GM19238 (cell line): ENCODE results near the gene ANXA7.
"Not testable (repeated sequence)": the region's sequence is repeated elsewhere in the genome, so short reads cannot be mapped to it uniquely, and the experiment has no call there.

Experiments used
- DNase-seq: peaks from one replicate; pipeline ENCODE4 v3.0.0; 2011; ENCODE audit warnings: low spot score; ENCODE audit not compliant: insufficient read length

The ANXA7 gene

GRCh38 chr10:73408061-73408460 lies 5.8 kb downstream of the ANXA7 start:
- DNase-seq = no peak

- DNase-seq = no peak
Measured at GRCh38 chr10:73407495-73407894, 6.4 kb downstream of the ANXA7 start.

- no peak for DNase-seq
Measured at GRCh38 chr10:73406846-73407245, 7.0 kb downstream of the ANXA7 start.

DNA sequence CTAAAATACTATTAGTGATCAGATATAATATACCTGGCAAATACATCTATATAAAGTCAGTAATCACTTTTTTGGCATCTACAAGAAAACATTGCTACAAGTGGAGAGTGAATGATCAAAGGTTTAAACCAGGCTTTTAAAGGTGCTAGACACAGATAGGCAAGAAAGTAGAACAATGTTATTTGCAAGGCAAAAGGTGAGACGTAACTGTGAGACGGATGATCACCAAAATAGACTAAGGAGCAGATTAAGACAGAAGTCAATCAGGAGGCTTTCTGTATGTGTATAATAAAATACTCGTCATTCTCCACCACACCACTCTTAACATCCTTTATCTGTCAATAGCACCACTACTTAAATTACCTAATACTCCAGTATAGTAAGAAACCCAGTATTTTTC lies 8.3 kb downstream of the ANXA7 start:
- DNase-seq = no peak

- DNase-seq = no peak
Measured at GRCh38 chr10:73404690-73405089, 9.2 kb downstream of the ANXA7 start.

DNA sequence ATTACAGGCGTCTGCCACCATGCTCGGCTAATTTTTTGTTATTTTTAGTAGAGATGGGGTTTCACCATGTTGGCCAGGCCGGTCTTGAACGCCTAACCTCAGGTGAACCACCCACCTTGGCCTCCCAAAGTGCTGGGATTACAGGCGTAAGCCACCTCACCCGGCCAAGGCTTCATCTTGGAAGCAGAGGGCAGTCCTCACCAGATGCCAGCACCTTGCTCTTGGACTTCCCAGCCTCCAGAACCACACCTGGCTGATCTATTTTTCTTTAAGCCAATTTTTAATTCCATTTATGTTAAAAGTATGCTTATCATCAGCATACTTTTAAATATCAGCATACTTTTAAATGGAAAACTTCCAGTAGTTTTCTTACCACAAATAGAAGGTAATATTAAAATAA lies 12.2 kb downstream of the ANXA7 start:
- no peak for DNase-seq

DNA sequence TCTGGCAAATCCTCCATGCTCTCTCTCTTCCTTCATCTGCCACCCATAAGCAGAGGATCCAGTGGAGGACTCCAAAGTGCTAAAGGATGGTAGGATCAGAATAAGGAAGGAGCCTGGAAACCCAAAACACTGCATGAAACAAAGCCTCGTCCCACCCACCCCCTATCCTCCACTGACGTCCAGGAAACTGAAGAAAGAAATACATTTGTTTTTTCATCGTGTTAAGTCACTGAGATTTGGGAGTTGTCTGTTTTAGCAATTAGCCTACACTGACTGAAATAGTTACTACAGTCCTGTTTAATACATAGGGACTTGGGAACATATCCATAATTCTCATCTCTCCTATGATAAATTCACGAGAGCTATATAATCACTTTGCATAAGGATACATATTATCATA lies 14.8 kb downstream of the ANXA7 start:
- DNase-seq = no peak

GRCh38 chr10:73398024-73398423 lies 15.8 kb downstream of the ANXA7 start:
- DNase-seq = no peak

- DNase-seq = not testable (repeated sequence)
Measured at GRCh38 chr10:73394325-73394724, 19.5 kb downstream of the ANXA7 start.

GRCh38 chr10:73388228-73388627 lies 25.6 kb downstream of the ANXA7 start:
- DNase-seq = no peak

- DNase-seq = no peak
Measured at GRCh38 chr10:73386583-73386982, 27.3 kb downstream of the ANXA7 start.

- no peak for DNase-seq
Measured at GRCh38 chr10:73379064-73379748, 34.7 kb downstream of the ANXA7 start.

- DNase-seq = no peak
Measured at GRCh38 chr10:73376679-73377078, 37.2 kb downstream of the ANXA7 start.

- DNase-seq = no peak
Measured at GRCh38 chr10:73368238-73368637, 45.6 kb downstream of the ANXA7 start.

DNA sequence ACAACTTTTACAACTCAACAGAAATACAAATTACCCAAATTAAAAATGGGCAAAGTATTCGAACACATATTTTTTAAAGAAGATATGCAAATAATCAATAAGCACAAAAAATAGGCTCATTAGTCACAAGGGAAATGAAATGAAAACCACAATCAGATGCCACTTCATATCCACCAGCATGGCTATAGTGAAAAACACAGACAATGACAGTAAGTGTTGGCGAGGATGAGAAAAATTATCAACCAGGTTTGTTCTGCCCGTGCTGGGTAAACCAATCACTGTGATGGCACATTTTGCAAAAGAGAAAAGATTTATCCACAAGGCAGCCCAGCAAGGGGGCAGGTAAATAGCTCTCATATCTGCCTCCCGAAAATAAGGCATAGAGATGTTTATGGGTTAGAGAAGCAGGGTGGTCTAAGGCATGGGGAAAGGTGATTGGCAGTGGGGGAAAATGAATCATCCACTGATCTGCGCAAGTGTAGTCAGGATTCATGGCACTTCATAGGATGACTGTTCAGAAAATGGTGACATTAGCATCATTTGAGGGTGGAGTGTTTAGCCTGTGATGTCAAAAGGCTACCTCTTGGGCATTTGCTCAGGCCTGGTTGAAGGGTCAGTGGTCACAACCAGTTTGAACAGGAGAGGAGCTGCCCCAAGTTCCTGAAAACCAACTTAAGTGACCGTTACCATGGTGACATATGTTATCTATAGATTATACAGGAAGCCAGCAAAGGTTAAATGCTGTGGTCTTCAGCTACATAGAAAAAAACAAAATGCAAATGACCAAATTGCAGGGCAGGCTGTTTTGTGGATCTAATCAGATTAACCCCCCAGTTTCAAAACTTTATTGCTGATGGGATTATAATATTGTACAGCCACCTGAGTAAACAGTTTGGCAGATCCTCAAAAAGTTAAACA lies 47.2 kb downstream of the ANXA7 start:
- no peak for DNase-seq

DNA sequence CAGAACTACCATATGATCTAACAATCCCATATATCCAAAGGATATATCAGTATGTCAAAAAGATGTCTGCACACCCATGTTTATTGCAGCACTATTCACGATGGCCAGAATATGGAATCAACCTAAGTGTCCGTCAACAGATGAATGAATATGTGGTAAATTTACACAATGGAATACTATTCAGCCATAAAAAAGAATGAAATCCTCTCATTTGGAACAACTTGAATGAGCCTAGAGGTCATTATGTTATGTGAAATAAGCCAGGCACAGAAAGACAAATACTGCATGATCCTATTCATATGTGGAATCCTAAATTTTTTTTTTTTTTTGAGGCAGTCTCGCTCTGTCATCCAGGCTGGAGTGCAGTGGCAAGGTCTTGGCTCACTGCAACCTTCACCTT lies 48.9 kb downstream of the ANXA7 start:
- no peak for DNase-seq

- DNase-seq = no peak
Measured at GRCh38 chr10:73359492-73359891, 54.4 kb downstream of the ANXA7 start.

DNA sequence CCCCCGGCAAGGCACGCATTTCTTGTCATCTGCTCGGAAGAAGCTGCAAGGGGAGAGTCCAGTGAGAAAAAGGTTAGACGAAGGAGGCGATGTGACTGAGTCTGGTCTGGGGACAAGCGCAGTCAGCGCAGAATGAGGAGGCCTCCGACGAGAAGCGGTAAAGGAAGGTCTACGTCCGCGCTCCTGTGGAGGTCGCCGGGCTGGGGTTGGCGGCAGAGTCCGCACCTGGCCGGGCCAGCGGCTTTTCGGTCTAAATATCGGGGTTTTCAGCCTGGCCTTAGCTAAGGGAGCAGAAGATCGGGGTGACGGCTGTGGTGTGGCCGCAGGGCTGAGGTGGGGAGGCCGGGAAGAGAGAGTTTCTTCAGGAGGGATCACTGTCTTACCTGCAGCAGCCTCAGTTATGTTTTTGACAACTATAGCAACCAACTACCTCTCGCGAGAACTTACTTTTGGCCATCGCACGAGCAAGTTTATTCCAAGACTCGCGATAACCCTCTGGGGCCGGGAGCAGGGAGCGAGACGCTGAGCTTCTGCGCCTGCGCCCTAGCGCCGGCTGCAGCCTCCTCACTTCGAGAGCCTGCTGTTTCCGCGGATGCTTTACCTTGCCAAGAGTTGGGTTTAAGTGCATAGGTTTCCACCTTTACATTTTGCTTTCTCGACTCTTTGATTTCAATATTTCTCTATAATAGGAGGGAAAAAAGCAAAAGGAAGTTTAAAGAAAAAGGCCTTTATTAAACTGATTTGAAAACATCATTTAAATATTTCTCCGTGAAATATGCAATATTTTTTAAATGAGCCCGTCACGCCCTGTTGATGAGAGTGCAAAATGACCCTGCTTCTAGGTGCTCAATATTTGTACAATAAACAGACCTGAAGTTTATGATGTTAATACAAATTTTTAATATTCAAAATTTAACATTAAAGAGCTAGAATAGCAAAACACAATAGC lies 55.3 kb downstream of the ANXA7 start, which contains the start of gene CFAP70:
Gene CFAP70, minus strand, starts transcription at position 534 of the 949 bp plus-strand sequence. CDS start 4,068 bp downstream, outside the sequence.
- DNase-seq = peak; percentile 89

DNA sequence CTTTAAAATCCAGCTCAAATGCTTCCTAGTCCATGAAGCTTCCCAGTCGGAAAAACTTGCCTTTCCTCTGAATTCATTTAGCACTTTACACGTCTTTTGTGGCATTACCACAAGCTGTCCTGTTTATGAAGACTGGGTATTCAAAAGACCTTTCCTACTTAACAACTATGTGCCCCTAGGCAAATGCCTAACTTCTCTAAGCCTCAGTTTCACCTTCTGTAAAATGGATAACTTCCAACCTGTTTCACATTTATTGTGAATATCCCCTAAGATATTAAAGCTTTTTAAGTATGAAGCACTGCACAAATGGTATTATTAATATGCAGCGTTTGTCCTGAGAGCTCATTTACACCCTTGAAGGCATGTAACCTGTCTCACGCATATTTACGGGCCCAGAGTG lies 56.0 kb downstream of the ANXA7 start:
- no peak for DNase-seq

DNA sequence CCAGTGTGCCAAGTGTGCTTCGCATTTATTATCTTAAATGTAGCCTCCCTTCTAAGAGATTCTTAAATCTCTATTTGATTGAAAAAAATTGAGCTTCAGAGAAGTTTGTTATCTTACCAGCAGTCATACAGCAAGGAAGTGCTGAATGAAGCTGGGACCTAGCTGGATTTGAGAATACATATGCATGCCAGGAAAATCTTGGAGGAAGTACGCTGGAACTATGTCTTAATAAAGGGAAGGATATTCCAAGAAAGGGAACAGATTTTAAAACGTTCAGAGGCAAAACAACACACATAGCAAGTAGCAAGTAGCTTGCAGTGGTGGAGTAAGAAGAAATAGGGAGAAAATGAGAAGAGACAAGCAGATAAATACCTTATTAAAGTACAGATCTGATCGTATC lies 56.7 kb downstream of the ANXA7 start:
- no peak for DNase-seq

GRCh38 chr10:73344269-73344668 lies 69.6 kb downstream of the ANXA7 start:
- no peak for DNase-seq
